Measurements from ENCODE around the gene ALPK3. TPM values are rescaled to one million over a fixed set of nuclear protein-coding genes. Genes with fewer than 3 reads are reported as not detected.
A peak's percentile ranks its signal among the peaks of the same experiment; 100 is the strongest.

Gene ALPK3
- total and polyA plus RNA-seq, 9 of the 15 experiments (the other 6 are each of a cell fraction or from before 2014, with no cell fraction given), result 0.04 to 1.0 (median 0.07) TPM; not detected in 2

DNA sequence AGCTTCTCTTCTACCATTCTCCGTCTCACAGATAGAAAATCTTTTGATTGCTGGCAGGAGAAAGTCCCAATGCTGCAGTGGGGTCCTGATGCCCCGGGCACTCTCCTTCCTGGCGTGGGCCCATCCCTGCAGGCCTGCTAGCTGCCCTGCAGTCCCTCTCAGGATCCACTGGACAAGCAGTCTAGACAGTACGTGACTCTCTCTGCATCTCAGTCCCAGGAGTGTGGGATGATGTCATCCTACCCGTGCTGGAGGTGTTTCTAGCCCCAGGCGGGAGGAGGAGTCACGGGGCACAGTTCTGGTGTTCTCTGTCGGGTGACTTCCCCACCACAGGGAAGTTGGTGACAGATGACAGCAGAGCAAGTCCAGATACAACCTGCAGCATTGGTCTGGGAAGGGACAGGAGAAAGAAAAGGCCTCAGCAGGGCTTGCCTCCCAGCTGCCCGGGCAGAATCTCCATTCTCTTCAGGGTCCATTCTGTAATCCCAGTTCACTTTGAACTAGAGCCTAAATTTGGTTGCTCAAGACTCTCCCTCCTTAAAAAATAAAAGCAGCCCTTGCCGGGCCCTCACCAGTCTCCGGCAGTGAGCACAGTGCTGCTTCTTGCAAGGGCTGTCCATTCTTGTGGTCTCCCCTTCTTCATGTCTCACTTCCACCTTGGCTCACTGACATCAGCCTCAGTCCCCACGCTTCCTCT is 97.9 kb downstream of the ALPK3 start (continued):
- TF ChIP-seq, protein P1, sequence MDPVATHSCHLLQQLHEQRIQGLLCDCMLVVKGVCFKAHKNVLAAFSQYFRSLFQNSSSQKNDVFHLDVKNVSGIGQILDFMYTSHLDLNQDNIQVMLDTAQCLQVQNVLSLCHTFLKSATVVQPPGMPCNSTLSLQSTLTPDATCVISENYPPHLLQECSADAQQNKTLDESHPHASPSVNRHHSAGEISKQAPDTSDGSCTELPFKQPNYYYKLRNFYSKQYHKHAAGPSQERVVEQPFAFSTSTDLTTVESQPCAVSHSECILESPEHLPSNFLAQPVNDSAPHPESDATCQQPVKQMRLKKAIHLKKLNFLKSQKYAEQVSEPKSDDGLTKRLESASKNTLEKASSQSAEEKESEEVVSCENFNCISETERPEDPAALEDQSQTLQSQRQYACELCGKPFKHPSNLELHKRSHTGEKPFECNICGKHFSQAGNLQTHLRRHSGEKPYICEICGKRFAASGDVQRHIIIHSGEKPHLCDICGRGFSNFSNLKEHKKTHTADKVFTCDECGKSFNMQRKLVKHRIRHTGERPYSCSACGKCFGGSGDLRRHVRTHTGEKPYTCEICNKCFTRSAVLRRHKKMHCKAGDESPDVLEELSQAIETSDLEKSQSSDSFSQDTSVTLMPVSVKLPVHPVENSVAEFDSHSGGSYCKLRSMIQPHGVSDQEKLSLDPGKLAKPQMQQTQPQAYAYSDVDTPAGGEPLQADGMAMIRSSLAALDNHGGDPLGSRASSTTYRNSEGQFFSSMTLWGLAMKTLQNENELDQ (CRISPR knock-in tag; IDR thresholded peaks at IDR 0.05; ENCODE audit: borderline replicate concordance), result no peak
- TF ChIP-seq XRCC3 (IDR thresholded peaks at IDR 0.05) (no peak), MEF2D (tag; conservative IDR thresholded peaks at IDR 0.05; ENCODE audit: low read depth) (no peak), MCM7 (IDR thresholded peaks at IDR 0.05) (no peak), TSC22D4 (tag; IDR thresholded peaks at IDR 0.05) (no peak), RBFOX2 (IDR thresholded peaks at IDR 0.05; ENCODE audit: low read depth, low read length) (no peak), ZFPM2 (CRISPR knock-in tag; IDR thresholded peaks at IDR 0.05) (no peak), NCOA2 (IDR thresholded peaks at IDR 0.05; ENCODE audit: partially characterized antibody in 2 of 2) (no peak), HNRNPH1 (optimal IDR thresholded peaks at IDR 0.05; ENCODE audit: low read depth, low read length) (no peak)
- TF ChIP-seq, protein P2, sequence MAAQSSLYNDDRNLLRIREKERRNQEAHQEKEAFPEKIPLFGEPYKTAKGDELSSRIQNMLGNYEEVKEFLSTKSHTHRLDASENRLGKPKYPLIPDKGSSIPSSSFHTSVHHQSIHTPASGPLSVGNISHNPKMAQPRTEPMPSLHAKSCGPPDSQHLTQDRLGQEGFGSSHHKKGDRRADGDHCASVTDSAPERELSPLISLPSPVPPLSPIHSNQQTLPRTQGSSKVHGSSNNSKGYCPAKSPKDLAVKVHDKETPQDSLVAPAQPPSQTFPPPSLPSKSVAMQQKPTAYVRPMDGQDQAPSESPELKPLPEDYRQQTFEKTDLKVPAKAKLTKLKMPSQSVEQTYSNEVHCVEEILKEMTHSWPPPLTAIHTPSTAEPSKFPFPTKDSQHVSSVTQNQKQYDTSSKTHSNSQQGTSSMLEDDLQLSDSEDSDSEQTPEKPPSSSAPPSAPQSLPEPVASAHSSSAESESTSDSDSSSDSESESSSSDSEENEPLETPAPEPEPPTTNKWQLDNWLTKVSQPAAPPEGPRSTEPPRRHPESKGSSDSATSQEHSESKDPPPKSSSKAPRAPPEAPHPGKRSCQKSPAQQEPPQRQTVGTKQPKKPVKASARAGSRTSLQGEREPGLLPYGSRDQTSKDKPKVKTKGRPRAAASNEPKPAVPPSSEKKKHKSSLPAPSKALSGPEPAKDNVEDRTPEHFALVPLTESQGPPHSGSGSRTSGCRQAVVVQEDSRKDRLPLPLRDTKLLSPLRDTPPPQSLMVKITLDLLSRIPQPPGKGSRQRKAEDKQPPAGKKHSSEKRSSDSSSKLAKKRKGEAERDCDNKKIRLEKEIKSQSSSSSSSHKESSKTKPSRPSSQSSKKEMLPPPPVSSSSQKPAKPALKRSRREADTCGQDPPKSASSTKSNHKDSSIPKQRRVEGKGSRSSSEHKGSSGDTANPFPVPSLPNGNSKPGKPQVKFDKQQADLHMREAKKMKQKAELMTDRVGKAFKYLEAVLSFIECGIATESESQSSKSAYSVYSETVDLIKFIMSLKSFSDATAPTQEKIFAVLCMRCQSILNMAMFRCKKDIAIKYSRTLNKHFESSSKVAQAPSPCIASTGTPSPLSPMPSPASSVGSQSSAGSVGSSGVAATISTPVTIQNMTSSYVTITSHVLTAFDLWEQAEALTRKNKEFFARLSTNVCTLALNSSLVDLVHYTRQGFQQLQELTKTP (IDR thresholded peaks at IDR 0.05; ENCODE audit: low read depth in 1 of 2, partially characterized antibody in 2 of 2), result no peak
- TF ChIP-seq, protein P3, sequence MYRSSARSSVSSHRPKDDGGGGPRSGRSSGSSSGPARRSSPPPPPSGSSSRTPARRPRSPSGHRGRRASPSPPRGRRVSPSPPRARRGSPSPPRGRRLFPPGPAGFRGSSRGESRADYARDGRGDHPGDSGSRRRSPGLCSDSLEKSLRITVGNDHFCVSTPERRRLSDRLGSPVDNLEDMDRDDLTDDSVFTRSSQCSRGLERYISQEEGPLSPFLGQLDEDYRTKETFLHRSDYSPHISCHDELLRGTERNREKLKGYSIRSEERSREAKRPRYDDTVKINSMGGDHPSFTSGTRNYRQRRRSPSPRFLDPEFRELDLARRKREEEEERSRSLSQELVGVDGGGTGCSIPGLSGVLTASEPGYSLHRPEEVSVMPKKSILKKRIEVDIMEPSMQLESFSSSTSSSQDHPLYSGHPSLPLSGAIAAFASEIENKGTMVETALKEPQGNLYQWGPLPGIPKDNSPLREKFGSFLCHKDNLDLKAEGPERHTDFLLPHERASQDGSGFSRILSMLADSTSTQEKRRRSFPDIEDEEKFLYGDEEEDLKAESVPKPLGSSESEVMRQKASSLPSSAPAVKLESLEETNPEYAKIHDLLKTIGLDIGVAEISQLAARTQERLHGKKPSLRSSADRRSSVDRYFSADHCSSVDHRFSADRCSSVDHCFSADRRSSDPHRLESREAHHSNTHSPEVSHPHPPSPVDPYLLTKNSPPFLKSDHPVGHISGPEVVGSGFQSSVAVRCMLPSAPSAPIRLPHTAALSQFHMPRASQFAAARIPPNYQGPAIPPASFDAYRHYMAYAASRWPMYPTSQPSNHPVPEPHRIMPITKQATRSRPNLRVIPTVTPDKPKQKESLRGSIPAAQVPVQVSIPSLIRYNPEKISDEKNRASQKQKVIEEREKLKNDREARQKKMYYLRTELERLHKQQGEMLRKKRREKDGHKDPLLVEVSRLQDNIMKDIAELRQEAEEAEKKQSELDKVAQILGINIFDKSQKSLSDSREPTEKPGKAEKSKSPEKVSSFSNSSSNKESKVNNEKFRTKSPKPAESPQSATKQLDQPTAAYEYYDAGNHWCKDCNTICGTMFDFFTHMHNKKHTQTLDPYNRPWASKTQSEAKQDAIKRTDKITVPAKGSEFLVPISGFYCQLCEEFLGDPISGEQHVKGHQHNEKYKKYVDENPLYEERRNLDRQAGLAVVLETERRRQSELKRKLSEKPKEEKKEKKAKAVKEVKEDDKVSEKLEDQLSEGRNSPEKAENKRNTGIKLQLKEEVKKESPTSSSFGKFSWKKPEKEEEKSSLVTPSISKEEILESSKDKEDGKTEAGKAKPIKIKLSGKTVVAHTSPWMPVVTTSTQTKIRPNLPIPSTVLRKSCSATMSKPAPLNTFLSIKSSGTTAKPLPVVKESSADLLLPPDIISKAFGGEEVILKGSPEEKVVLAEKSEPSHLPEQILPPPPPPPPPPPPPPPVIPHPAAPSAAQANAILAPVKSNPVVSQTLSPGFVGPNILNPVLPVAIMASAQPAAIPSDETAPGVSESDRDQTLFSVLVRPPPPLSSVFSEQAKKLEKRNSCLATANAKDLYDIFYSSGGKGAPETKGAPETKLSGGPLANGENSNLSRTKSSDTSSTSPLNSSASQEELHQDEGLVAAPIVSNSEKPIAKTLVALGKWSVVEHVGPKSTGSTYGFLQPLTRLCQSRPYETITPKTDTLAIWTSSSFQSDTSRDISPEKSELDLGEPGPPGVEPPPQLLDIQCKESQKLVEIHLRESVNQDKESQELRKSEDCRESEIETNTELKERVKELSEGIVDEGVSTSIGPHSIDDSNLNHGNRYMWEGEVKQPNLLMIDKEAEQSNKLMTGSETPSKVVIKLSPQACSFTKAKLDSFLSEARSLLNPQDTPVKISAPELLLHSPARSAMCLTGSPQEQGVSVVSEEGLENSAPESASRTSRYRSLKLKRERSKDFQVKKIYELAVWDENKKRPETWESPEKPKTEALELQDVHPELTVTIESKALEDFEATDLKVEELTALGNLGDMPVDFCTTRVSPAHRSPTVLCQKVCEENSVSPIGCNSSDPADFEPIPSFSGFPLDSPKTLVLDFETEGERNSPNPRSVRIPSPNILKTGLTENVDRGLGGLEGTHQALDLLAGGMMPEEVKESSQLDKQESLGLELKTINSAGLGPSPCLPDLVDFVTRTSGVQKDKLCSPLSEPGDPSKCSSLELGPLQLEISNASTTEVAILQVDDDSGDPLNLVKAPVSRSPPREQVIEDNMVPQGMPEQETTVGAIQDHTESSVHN (IDR thresholded peaks at IDR 0.05; ENCODE audit: borderline replicate concordance in 1 of 2, low read depth in 1 of 2), result peak in 1 of 2 experiments; percentile 97; a peak in 2 of 4 replicates

Data from K562 (cell line).